Stimulated activated CD4-positive, alpha-beta T cell treated with anti-CD3 and anti-CD28 coated beads, Interleukin-1b, Interleukin-23, amount 100 ng/mL, for 24 hours (primary cell): Measurements from ENCODE around the gene CAMSAP1.

ENCODE experiments used
- DNase-seq, 4 experiments: peaks; one replicate each; pipeline ENCODE4 v3.0.0-alpha.2; 2020; ENCODE audit warnings: low read depth in 4 of 4, low spot score in 1 of 4

Gene CAMSAP1

GRCh38 chr9:135840107-135840506, 67.2 kb downstream of the CAMSAP1 start:
- no peak for DNase-seq

GRCh38 chr9:135839516-135839915, 67.8 kb downstream of the CAMSAP1 start:
- DNase-seq, result no peak

GRCh38 chr9:135835131-135835530, 72.2 kb downstream of the CAMSAP1 start:
- DNase-seq, result no peak

GRCh38 chr9:135833864-135834263, 73.5 kb downstream of the CAMSAP1 start:
- DNase-seq, result no peak

- no peak for DNase-seq
Measured at GRCh38 chr9:135830496-135830895, 76.8 kb downstream of the CAMSAP1 start.

GRCh38 chr9:135828656-135829055, 78.7 kb downstream of the CAMSAP1 start:
- DNase-seq, result no peak

GRCh38 chr9:135827866-135828580, 79.3 kb downstream of the CAMSAP1 start:
- DNase-seq, result no peak

GRCh38 chr9:135827301-135827700, 80.0 kb downstream of the CAMSAP1 start:
- DNase-seq, result no peak

GRCh38 chr9:135826188-135826545, 81.2 kb downstream of the CAMSAP1 start:
- DNase-seq, result no peak

- no peak for DNase-seq
Measured at GRCh38 chr9:135825435-135826187, 81.7 kb downstream of the CAMSAP1 start.

GRCh38 chr9:135823036-135823435, 84.3 kb downstream of the CAMSAP1 start:
- no peak for DNase-seq

- DNase-seq, result no peak
Measured at GRCh38 chr9:135822374-135822755, 85.0 kb downstream of the CAMSAP1 start.

GRCh38 chr9:135821733-135822373, 85.5 kb downstream of the CAMSAP1 start:
- no peak for DNase-seq

- DNase-seq, result no peak
Measured at GRCh38 chr9:135821116-135821515, 86.2 kb downstream of the CAMSAP1 start.

GRCh38 chr9:135820661-135821060, 86.7 kb downstream of the CAMSAP1 start:
- DNase-seq, result no peak

- no peak for DNase-seq
Measured at GRCh38 chr9:135819905-135820304, 87.4 kb downstream of the CAMSAP1 start.

GRCh38 chr9:135818718-135819475, 88.4 kb downstream of the CAMSAP1 start:
- DNase-seq, result no peak

GRCh38 chr9:135817951-135818717, 89.2 kb downstream of the CAMSAP1 start:
- DNase-seq, result no peak

- no peak for DNase-seq
Measured at GRCh38 chr9:135816651-135816970, 90.7 kb downstream of the CAMSAP1 start.

GRCh38 chr9:135815830-135816650, 91.3 kb downstream of the CAMSAP1 start:
- DNase-seq, result no peak
